Limb (tissue), 2 donors: Measurements from ENCODE around the gene AQR.
A peak's percentile ranks its signal among the peaks of the same experiment; 100 is the strongest.
"Not testable (repeated sequence)": the region's sequence is repeated elsewhere in the genome, so short reads cannot be mapped to it uniquely, and the experiment has no call there.

Source experiments
- DNase-seq, 2 donors: peaks; one replicate each; pipeline ENCODE4 v3.0.0-alpha.2; 2016; ENCODE audit errors: extremely low spot score in 2 of 2

AQR gene

DNA sequence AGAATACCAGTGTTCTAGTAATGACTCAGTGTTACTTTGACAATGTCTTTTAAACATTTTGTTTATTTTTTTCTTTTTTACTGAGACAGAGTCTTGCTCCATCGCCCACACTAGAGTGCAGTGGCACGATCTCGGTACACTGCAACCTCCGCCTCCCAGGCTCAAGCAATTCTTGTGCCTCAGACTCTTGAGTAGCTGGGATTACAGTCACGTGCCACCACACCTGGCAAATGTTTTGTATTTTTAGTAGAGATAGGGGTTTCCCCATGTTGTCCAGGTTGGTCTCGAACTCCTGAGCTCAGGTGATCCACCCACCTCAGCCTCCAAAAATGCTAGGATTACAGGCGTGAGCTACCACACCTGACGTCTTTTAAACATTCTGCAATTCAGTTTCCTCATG is 15.7 kb downstream of the AQR start:
- no peak for DNase-seq

DNA sequence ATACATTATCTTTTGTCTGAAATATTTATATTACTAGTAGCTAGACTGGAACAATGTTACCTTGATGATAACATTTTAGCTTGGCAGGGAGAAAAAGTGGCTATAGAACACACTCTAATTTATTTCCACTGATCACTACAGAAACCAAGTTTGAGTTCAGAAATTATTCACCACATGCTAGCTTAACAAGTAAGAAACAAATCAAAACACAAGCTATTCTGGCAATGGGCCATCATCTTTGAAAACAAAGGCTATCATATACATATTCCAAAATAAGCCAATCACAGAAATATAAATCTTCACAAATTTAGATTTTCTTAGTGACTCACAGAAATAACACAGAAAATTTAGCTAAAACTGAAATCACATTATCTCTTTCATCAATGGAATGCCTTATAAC is 17.1 kb downstream of the AQR start:
- DNase-seq = no peak

DNA sequence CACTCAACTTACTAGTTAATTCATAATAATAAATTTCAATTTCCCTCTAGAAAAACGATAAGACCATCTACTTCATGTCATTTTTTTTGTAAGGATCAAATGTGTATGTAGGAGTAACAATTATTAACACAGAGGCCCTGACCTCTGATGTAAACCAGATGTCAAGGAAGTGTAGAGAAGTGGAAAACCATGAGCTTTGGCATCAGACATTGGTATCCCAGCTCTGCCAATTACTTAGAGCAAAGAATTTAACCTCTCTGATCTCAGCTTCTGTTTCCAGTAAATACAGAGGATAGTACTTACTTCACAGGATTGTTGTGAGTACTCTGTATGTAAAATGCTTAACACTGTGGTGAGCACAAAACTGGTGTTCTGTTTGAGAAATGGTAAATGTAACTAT is 17.5 kb downstream of the AQR start:
- DNase-seq = no peak

DNA sequence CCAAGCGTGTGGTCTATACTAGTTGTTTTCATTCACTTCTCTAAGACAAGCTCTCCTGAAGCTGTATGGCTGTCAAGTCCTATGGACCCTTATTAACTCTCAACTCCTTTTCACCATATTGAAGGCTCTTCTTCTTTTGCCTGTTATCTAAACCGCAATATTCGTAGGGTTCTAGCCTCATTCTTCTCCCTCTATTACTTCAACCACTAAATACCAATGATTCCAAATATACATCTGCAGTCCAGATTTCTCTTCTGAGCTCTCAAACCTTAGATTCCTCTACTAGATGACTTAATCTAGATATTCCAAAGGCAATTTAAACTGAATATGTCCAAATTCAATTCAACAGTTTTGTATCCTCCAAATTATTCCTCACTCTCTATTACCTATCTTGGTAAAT is 24.6 kb downstream of the AQR start:
- no peak for DNase-seq

DNA sequence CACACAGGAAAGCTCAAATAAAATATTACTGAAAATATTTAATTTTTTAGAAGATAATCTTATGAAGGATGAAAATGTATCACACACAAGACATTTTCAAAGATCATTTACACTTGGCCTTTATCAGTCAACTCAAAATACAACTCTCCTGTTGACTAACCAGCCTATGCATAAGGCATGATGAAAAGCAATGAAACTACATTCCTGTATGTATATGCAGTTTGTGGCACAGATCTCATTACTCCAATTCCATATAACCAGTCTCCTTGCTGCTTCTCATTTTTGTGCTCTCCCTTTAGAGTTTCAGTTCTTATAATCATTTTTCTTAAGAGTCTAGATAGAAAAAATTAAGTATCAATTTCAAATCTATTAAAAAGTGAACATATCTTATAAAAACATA is 25.8 kb downstream of the AQR start:
- no peak for DNase-seq

DNA sequence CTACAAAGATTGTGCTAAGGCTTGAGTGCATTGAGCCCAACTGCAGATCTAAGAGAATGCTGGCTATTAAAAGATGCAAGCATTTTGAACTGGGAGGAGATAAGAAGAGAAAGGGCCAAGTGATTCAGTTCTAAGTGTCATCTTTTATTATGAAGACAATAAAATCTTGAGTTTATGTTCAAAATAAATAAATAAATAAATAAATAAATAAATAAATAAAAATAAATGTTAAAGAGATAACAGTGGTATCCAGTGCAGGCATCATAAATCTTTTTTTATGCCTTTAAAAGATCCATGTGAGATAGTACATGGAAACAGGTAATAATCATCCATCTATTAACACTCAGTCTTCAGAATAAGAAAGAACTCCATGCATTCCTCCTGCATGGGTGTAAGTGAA is 26.3 kb downstream of the AQR start:
- DNase-seq = not testable (repeated sequence)

DNA sequence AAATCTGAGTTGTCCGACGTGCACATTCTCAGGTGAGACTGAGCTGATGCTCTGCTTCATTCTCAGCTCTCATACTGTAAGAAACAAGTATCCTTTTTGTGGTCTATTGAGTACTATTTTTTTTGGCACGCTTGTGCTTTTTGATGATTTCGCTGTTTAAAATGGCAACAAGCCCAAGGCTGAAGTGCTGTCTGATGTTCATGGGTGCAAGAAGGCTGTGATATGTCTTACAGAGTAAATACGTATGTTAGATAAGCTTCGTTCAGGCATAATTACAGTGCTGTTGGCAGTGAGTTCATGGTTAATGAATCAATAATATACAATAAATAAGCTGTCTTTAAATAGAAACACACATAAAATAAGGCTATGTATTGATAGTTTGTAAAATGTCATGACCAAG is 27.2 kb downstream of the AQR start:
- DNase-seq = no peak

DNA sequence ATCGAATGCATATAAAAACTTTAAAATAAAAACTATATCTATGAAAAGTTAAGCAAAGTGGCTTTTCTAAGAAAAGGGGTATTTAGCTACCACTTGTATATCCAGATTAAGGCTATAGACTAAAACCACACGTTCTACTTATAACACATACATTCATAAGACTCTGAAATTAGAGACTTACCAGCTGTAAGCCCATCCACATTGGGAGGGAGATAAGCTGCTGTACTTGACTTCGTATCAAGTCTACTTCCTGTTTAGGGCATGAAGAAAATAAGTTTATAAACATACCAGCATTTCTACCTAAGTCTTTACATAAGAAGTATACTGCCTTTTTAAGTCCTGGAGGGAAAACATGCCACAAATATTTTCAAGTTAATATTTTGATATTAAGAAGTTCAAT is 27.7 kb downstream of the AQR start:
- no peak for DNase-seq

DNA sequence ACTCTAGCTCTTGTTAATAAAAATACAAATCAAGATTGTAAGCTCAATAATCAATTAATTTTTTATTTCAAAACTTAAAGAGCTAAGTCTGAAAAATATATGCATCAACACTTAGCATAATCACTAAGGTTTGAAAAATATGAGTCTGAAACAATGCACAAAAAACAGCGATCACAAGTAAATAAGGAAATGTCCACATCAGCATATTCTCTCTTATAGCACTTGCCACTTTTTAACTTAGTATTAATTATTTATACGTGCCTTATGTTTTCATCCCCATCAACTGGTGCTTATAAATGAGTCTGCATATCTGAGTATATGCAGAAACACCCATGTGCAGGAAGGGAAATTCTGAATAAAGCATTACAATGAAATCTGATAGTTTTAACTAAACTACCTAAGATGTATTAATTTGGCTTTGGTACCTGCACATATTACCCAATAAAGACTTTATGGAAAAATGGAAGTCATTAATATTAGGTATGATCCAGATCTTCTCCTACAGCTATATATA is 28.3 kb downstream of the AQR start:
- DNase-seq = no peak

DNA sequence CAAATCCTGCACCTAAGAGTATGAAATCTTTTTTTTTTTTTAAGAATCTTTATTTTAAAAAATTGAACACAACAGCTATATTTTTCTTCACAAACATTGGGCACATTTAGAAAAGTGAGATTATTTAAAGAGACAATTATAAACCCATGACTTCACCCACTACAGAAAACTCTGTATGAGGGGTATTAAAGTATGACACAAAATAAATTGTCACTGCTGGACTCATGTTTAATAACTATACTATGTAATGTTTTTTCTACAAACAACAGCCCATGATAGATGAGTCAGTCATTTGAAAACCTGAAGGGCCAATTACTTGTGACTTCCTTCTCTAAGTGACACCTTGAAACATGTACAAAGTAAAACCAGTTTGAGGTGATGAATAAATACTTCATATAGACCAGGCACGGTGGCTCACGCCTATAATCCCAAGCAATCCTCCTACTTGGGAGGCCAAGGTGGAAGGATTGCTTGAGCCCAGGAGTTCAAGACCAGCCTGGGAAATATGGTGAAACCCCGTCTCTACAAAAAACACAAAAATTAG is 36.0 kb downstream of the AQR start:
- no peak for DNase-seq

DNA sequence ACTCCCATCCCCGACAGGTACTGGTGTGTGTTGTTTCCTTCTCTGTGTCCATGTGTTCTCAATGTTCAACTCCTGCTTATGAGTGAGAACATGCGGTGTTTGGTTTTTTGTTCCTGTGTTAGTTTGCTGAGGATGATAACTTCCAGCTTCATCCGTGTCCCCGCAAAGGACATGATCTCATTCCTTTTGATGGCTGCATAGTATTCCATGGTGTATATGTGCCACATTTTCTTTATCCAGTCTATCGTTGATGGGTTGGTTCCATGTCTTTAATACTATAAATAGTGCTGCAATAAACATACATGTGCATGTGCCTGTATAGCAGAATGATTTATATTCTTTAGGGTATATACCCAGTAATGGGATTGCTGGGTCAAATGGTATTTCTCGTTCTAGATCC is 41.2 kb downstream of the AQR start:
- DNase-seq = not testable (repeated sequence)

DNA sequence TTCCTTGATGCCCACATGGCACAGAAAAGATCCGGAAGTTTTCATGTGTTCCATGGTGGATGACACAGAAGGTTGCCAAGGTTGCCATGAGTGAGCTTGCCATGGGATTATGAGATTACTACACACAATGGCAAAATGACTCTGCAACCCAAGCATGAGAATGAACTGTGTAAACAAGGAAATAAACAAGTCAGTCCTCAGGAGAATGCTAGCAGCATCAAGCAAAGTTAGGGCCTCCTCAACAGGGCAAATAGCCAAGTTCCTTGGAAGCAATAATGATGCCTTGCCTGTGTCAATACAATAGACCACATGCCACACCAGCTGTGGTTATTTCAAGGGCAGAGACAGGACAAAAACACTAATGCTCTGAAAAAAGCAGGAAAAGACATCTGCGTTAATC is 41.8 kb downstream of the AQR start:
- DNase-seq = no peak

DNA sequence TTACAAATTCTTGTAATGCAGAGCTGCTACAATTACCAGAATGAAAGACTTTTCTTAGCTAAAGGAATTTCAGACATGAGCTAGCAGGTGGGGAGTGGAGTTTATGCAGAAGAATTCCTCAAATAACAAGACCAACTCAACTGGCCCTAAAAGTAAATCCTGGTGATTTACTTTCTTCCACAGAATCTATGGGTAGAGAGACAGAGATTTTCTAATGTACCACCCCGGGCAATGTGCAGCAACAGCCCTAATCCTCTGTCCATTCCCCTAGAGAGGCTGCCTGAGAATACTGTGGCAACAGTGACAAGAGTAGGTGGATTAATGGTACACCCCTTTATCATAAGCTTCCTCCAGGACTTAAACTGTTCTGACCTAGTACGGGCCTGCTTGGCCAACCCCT is 55.2 kb downstream of the AQR start:
- DNase-seq = no peak

DNA sequence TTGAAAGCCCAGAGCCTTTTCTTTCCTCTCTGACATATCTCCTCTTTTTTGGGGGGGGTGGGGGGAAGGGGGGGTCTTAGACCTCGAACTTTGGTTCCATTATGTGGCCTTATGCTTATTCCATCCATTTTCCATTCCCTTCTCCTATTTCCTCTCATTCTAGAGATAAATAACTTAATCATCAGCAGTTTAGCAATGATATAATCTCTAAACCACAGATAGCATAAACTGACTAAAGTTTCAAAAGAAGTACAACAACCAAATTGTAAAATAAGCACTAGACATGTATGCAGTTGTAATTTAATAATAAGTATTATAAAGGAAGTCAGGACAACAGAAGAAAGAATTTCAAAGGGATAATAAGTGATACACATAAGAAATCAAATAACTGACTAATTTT is 64.5 kb downstream of the AQR start:
- no peak for DNase-seq

DNA sequence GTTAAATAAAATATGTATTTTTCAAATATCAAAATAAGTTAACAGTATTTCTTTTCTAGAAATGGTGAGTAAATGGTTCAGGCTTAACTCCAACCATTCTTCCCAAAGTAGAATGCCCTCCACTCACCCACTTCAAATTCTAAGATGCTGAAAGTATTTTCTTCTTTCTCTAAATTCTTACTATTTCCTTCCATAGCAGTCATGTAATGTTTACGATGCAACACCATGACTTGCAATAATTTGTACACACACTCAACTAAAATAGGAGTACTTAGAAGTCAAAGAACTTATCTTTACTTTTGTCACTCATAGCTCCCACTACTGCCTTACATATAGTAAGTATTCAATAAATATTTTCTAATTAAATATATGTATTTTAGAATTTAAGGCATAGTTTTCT is 65.0 kb downstream of the AQR start:
- DNase-seq = no peak

DNA sequence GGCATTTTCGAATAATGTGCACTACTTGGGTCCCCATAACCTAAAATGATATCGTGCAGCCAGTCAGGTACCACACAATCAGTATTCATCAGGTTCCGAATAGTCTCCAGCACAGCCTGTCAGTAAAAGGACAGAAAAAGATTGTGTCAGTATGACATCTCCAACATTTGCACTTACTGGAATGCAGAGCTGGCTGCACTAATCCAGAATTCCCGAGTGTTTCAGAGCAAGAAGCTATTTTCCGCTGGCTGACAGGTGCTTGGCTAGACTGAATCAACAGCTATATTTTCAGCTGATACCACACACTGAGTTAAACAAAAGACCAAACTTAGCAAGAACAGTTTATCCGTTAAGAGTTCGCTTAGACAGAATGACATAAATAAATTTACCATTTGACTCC is 68.8 kb downstream of the AQR start:
- peak; percentile 27 to 52 for DNase-seq

DNA sequence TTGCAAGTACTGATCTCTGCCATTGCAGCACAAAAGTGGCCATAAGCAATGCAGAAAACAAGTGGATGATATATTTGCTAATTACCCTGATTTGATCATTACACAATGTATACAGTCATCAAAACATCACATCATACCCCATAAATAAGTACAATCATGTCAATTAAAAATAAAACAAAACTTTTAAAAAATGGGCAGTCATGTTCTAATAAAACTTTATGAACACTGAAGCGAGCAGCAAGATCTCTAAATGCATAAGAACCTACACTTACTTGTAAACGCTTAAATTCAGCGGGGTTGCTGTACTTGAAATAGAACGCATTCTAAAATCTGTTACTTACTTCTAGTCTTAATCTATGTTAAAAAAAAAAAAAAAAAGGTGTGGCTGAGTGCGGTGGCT is 73.4 kb downstream of the AQR start:
- no peak for DNase-seq

DNA sequence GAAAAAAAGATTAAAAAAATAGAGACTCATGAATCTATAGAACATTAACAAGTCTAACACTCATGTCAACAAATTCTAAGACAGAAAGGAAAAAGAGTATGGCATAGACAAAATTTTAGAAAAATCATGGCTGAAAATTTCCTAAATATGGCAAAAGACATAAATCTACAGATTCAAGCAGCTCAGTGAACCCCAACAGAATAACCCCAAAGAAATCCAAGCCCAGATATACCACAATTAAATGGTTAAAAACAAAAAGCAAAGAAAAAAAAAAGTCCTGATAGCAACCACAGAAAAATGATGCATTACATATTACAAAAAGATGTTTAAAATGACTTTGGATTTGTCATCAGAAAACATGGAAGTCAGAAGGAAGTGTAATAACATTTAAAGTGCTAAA is 75.6 kb downstream of the AQR start:
- DNase-seq = no peak

DNA sequence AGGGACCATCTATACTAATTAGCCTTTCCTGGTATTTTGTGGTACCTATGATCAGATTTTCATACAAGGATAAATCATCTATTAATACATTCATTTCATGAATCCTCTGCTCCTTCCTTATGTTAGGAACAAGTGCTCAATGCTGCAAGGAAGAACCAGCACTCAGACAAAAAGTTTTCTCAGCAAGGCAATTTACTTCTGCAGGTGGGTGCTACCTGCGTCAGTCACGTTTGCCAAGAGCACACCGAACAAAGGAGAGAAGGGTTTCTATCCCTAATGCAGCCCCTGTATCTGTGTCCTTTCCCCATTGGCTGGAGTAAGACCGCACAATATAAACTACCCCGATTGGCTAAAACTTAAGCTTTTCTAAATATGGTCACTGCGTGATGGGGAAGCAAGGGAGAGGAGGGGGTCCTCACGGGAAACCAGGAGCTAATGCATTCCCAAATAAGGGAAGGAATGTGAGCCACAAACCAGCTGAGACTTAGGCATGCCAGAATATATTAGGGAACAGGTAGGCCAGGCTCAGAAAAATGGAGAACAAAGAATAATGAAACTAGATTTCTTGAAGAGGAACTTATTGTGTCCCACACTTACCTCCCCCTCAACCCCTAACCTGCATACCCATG is 76.5 kb downstream of the AQR start:
- DNase-seq = no peak

DNA sequence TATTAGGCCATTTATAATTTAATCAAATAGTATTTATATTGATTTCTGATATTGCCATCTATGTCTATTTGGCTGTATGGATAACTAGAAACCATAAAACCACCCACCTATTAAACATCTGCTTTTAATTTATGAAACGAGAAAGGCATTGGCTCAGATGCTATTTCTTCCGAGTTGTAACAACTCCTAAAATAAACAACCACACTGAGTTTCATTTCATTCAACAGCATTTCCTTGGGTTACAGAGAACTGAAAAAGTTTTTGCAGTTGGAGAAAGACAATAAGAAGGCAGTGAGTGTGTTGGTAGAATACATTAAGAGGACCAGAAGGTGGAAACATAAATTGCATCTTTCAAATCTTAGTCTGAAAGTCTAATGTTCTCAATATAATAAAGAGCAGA is 79.1 kb downstream of the AQR start:
- no peak for DNase-seq

DNA sequence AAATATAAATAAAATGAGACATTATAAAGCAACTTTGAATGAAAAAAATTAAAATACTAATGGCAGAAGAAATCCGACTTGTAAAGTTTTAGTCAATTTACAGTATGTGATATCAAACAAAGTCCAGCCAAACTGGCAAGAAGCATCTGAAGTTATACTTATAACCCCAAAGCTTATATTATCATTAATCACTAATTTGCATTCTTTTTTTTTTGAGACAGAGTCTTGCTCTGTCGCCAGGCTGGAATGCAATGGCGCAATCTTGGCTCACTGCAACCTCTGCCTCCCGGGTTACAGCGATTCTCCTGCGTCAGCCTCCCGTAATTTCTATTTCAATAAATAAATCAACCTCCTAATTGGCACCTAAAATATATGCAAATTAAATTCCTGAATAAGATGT is 80.1 kb downstream of the AQR start:
- no peak for DNase-seq

DNA sequence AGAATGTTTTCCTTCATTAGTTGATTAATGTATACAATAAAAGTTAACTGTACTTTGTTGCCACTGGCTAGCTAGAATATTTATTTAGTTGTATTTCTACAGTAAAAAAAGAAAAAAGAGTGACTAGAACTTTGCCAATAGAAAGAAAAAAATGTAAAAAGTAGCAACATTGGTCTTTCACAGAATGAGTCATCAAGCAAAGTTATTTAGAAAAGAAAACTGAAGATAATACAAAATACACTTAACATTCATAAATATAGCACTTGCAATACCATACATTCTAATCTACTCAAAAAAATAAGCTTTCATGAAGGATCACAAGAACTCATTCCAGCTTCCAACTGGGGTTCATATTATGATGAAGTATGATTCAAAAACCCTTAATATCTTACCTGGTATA is 83.4 kb downstream of the AQR start:
- no peak for DNase-seq

DNA sequence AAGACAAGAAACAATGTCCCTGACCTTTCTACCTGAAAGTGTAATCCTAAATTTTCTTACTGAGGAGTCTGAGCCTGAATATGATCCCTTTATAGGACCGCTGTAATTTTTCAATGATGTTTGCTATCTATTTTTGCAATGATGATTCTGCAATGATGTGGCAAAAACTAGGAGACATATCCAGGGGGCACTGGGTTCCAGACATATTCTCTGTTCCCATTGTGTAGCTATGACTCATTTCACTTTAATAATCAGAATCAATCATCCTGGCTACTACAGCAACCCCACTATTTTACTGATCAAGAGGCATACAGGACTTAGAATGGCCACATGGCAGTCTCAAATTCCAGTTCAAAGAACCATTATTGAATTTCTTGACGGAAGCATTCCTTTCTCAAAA is 85.9 kb downstream of the AQR start:
- no peak for DNase-seq

DNA sequence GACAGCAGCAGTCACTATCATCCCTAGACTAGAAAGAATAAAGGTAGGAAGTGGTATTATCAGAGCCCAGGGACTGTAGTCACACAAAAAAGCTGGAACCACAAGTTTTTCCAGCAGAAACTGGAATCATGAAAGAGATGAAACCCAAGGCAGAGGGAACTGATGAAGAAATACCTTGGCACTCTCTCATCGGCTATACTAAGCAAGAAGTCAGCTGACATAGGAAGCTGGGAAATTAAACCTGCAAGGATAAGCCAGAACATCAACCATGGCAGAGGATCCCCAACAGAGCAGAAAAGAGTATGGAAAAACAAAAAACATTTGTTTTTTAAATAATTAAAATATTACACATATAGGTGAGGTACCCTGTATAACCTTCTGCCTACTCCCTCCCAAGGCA is 86.5 kb downstream of the AQR start:
- DNase-seq = no peak
